IPS-11a (cell line): Measurements from ENCODE around the gene FLT3.
A peak's percentile ranks its signal among the peaks of the same experiment; 100 is the strongest.
"Not testable (repeated sequence)": the region's sequence is repeated elsewhere in the genome, so short reads cannot be mapped to it uniquely, and the experiment has no call there.

ENCODE experiments used
- H3K4me3 ChIP-seq: one replicate; pipeline ENCODE4 v1.5.1; 2013; ENCODE audit warnings: low read depth, low read length, control low read depth

Gene FLT3

DNA sequence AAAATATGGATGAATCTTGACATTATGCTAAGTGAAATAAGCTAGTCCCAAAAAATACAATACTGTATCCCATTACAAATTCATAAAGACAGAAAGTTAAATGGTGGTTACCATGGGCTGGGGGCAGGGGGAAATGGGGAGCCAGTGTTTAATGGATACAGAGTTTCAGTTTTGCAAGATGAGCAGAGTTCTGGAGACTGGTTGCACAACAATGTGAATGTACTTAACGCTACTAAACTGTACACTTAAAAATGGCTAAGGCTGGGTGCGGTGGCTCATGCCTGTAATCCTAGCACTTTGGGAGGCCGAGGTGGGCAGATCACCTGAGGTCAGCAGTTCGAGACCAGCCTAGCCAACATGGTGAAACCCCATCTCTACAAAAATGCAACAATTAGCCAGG lies 1.5 kb upstream of the FLT3 start:
- H3K4me3 ChIP-seq = not testable (repeated sequence)

DNA sequence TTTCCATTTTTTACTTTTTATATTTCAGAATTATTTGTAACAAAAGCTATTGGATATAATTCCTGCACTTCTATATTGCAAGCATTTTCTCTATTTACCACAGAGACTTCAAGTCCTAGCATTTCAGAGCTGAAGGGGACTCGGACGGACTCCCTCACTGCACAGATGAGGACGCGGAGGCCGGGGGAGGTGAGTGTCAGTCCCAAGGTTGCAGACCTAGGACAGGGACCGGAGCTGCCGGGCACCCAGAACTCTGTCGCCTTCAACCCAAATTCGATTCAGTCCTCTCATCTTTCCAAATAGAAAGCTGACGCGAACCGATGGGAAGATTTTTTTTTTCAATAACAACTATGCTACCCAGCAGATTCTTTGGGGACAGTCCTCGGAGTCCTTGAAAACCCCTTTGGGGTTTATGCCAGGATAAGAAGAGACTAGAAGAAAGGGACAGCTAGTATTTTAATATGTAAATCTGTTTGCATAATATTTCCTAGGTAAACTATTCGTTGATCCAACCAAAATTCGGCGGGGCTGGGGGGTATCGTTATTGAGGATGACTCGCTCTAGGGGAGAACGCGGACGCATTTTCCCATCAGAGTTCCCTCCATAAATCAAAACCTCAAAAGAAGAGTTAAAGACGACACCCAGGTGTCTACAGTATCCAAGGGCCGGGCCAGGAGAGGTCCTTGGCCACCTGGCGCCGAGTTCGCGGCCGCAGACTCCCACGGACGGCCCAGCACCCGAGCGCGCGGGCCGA lies 803 bp downstream of the FLT3 start:
- H3K4me3 ChIP-seq = peak overlapping the region; percentile 47

DNA sequence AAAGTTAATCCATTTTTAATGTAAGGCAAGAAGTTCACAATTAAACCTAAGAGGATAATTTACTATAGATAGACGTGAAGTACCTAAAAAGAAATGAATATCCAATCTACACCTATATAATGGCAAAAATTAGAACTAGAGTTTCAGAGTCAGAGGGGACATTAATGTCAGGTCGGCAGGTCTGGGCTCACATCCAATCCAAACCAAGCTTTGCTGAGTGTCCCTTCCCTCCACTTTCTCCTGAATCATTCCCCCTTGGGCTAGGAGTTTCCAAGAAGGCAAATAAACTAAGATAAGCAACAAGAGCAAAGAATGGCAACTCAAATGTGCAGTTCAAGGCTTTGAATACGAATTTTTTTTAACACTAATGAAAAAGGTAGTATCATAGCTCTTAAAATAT lies 2.9 kb downstream of the FLT3 start:
- H3K4me3 ChIP-seq = no peak overlapping the region

DNA sequence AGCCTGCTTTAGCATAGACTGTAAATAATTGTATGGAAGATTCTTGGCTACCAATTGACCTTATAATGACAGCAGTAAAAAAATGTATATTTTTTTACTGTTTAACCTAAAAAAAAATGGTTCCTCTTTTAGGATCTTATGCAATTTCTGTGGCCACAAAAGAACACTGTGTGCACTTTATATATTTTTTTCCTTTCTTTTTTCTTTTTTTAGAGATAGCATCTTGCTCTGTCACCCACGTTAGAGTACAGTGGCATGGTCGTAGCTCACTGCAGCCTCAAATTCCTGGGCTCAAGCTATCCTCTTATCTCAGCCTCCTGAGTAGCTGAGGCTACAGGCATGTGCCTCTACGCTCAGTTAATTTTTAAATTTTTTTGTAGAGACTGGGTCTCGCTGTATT lies 6.1 kb downstream of the FLT3 start:
- H3K4me3 ChIP-seq = no peak overlapping the region

DNA sequence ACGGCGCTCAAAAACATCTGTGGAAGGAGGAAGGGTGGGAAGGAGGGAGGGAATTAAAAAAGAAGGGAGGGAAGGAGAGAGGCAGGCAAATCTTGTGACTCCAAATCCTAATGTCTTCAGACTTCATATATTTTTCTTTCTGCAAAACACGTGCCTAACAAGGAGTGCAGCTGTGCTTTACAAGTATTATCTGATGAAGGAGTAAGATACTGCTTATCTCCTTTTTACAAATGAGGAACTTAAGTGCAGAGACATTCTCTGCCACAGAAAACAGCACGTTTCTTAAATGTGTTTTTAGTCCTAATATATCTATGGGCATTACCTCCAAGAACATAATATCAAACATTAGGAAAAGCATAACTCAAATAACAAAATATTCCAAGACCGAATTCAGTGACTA lies 6.5 kb downstream of the FLT3 start:
- H3K4me3 ChIP-seq = no peak overlapping the region

DNA sequence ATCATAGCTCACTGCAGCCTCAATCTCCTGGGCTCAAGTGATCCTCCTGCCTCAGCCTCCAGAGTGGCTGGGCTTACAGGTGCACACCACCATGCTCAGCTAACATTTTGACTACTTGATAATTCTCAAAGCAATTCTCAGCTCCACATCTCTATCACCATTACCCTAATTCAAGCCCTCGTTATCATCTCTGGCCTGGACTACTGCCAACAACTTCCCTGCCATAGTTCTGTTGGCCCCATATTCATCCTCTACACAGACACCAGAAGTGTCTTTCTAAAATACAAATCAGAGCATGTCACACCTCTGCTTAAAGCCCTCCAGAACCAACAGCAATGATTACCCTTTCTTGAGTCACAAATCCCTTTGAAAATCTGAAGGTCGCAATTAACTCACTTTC lies 7.9 kb downstream of the FLT3 start:
- H3K4me3 ChIP-seq = no peak overlapping the region

DNA sequence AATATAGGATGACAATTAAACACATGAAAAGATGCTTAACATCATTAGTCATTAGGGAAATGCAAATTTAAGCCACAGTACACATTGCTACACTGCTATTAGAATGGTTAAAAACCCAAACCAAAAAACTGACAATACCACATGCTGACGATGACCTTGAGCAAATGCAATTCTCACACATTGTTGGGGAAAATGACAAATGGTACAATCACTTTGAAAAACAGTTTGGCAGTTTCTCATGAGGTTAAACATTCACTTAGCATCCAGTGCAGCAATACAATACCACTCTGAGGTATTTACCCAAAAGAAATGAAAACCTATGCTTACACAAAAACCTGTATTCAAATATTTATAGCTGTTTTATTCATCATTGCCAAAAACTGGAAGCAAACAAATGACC lies 11.3 kb downstream of the FLT3 start:
- no peak overlapping the region for H3K4me3 ChIP-seq

DNA sequence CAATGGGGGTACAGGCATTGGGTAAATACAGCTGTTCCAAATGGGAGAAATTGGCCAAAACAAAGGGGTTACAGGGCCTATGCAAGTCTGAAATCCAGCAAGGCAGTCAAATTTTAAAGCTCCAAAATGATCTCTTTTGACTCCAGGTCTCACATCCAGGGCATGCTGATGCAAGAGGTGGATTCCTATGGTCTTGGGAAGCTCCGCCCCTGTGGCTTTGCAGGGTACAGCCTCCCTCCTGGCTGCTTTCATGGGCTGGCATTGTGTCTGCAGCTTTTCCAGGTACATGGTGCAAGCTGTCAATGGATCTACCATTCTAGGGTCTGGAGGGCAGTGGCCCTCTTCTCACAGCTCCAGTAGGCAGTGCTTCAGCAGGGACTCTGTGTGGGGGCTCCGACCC lies 22.6 kb downstream of the FLT3 start:
- not testable (repeated sequence) for H3K4me3 ChIP-seq

DNA sequence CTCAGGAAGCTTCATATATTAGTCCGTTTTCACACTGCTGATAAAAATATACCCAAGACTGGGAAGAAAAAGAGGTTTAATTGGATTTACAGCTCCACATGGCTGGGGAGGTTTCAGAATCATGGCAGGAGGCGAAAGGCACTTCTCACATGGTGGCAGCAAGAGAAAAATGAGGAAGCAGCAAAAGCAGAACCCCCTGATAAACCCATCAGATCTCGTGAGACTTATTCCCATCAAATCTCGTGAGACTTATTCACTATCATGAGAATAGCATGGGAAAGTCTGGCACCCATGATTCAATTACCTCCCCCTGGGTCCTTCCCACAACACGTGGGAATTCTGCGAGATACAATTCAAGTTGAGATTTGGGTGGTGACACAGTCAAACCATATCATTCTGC lies 23.1 kb downstream of the FLT3 start:
- no peak overlapping the region for H3K4me3 ChIP-seq

DNA sequence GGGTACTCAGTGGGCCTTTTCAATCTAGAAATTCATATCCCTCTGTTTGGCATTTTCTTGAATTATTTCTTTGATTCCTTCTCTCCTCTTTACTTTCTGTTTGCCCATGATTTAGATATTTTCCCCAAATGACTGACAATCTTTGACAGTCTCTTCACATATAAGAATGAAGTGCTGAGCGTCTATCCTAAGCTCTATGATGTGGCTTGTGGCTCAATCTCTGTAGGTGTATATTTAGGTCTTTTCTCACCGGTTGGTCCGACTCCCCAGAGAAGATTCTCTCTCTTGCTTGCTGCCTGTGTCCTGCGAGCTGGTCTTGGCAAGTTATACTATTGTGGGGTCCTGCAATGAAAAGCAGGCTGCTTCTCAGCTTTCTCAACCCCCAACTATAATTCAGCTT lies 29.0 kb downstream of the FLT3 start:
- no peak overlapping the region for H3K4me3 ChIP-seq

DNA sequence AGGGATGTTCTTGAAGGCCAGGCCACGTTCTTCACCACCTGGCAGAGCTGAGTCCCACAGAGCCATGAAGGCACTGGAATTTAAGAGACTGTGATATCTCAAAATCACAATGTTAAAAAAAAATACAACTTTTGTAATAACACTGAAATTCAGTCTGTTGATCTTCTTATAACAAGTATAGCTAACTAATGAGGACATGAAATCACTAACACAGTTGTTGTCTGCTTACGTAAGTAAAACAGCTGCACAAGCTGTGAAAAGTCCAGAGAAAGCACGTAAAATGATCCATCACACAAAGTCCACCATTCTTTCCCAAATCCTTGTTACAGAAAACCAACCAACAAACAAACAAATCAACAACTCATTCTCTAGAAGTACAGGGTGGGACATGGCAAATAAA lies 32.9 kb downstream of the FLT3 start:
- H3K4me3 ChIP-seq = no peak overlapping the region

DNA sequence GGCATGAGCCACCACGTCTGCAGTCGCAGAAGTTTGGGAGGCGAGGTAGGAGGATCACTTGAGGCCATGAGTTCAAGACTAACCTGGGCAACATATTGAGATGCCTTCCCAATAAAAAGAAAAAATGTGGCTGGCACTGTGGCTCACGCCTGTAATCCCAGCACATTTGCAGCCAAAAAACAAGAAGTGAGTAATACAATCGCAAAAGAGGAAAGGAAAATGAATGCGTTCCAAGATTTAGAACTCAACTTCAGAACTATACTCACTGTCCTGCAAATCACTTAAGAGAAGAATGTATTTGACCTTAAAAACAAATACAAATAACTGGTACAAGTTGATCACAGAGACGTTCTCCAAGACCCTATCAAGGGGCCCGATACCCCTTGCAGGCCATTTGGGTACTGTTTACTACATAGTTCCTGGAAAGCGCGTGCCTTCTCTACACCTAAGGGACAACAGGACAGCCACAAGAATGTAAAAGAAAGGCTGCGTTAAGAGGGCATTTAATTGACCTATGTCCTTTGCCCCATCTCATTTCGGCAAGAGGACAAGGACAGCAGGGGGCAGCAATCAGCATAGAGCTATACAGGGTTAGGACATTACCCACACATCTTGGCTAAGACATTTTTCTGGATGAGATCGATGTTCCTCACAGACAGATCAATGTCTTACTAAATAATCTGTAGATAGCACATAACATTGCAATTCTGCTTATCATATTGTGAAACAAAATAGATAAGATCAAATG lies 41.3 kb downstream of the FLT3 start:
- no peak overlapping the region for H3K4me3 ChIP-seq

DNA sequence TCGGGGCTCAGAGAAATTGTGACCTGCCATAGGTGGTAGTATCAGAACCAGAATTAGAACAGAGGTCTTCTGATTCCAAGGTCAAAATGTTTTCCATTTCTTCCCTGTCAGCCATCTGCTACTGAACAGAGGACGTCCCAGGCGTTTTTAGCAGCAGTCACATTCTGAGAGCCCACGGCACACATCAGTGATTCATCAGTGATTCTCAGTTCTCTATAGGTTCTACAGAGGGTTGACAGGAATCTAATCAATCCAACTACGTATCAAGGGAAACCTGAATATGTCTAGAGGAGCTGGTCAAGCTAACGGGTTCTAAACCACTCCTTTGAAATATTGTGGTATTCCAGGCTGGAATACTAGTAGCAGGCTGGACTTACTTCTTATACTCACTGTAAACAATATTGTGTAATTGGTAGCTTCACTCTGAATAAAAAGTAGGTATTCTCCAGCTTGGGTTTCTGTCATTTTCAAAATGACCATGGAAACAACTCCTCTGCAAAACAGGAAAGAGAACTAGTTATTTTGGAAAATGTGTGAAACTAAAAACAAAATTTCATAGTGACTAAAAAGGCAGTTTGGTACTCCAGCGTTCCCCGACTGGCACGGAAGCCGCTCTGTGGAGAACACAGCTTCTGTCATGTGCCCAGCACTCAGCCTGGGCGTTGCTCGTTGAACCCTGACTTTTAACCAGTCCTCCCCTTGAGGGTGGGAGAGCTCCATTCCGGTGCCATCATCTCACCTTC lies 43.2 kb downstream of the FLT3 start:
- no peak overlapping the region for H3K4me3 ChIP-seq

DNA sequence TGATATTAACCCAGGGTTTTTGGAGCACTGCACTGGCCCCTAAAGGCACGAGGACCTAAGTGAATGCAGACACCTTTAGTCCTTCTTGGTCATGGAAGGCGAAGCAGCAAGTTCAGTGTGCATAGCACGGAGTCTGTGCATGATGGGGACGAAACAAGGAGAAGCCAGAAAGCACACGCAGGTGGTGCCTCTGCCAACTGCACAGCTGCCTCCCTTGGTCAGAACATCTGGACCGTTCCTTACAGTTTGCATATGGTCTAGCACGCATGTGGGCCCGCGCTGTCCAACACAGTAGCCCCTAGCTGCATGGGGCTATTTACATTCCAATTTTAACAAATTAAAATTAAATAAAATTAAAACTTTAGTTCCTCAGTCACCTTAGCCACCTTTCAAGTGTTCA lies 44.0 kb downstream of the FLT3 start:
- H3K4me3 ChIP-seq = no peak overlapping the region

DNA sequence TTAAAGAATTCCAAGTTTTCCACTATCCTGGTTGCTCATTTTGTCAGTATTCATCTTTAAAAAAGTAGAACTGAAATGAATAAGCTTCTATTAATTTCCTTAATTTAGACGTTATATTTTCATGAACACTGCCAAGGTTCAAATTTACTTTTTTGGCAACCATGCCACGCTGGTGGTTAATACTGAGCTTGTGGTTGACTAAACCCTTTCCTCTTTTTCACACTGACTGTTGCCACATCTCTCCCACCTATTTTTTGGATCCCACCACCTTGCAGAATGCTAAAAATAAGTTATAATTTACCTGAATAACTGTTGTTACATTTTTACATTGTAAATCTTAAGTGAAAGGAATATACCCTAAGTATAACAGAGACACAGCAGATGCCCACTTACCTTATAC lies 45.0 kb downstream of the FLT3 start:
- H3K4me3 ChIP-seq = no peak overlapping the region

DNA sequence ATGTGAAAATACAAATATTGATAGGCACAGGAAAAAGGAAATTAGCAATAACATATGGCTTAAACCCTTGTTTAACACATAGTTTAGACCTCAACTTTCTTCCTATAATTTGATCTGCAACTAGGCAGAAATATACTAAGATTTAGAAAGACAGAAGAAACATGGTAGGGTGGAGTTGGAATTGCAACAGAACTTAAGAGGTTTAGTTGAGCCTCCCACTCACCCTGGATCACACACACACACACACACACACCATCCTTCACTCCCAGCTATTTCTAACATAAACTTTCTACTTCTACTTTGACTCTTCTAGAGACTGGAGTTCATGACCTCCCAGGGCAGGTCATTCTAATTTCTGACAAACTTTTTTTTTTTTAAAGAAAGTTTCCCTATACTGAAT lies 47.4 kb downstream of the FLT3 start:
- no peak overlapping the region for H3K4me3 ChIP-seq

DNA sequence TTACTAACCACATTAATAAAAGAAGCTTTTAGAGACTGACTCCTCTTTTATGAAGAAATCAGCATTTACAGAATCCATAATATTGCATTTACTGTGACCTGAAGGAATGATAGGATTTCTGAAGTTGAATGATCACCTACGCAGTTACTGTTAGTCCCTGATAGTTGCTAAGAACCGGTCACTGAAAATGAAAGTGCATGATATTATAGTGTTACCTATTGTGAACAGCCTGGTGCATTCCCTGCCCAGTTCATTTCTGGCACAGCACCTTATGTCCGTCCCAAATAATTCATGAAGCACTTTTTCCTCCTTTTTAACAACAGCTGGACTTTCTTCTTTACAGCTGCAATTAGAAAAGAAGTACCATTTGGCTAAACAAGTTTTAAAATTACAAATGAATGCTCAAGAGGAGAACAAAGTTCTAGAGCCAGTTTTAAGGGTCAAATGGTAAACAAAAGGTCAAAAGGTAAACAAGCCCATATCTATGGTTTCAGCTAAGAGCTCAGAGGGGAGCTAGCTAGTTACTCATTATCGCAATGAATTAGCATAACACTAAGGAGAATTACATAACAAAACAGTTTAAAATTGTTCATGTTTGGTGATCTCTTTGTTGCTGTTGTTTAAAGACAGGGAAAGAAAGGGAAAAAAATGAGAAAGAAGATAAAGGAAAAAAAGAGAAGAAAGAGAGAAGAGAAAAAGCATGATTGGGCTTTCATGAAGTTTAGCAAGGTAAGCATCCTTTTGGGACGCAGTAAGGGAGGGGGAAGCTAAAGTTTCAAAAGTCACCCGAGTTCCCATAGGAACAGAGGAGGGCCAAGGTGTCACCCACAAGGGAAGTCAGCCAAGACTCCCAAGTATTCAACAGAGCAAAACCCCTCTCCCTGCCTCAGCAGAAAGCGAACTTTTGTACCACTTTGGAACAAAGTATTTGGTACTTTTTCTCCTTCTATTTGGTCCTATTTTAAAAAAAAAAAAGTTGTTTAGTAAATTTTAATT lies 50.2 kb downstream of the FLT3 start:
- no peak overlapping the region for H3K4me3 ChIP-seq

DNA sequence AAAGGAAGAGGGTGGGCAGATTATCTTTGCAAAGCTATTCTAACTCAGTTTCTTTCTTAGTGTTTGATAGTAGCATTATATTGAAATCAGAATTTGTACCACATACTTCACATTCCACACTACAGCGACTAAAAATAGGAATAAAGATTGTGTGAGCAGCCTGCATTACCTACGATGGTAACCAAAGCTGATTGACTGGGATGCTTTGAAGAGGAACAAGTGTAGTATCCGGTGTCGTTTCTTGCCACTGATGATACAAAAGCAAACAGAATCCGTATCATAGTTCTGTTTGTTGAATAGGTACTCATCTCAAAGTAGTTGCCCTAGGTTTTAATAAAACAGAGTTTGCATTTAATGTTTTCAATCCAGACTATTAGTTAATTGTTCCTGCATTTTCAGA lies 51.2 kb downstream of the FLT3 start:
- no peak overlapping the region for H3K4me3 ChIP-seq

DNA sequence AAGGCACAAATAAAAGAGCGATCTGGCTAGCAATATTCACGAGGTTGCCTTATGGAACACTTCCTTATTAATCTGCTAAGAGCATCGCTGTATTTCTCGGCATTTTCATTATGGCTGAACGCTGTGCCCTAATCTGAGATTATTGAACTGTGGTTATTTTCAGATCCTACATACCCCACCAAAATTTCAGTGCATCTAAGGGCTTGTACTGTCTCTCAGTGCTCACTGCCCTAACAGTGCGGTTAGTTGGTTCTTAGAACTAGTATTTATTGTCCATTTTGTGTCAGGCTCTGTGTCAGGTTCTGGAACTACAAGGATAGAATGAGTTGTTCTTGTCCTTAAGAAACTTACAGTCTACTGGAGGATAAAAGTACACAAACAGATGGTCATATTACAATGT lies 51.6 kb downstream of the FLT3 start:
- H3K4me3 ChIP-seq = no peak overlapping the region

DNA sequence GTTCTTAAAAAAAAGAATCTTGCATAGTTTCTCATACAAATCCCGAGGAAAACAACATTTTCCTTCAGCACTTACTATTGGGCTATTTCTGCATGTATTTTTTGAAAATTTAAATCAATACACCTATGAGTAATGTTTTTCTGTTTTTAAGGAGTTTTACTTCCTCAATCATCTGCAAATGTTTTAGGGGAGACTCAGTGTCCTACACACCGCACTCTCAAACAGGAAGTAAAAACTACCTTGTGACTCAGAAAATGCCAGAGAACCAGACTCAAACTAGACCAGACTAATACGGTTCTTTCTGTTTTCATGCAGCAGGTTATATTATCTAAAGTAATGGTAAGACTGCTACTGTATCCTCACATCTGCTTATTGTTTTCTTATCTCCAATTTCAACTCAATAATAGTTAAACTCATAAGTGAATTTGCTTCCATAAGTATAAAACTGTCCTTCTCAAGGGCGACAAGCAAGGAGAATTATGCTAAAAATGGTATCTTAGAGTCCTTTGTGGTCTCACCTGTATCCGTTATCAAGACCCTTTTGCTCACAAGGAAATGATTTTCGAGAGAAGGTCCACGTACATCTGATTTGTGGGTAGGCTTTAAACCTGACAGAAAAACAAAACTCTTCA lies 52.5 kb downstream of the FLT3 start:
- H3K4me3 ChIP-seq = no peak overlapping the region
